Forelimb muscle (tissue), 1 donor: ENCODE data around the gene CORO1A. TPM values are rescaled to one million over a fixed set of nuclear protein-coding genes. Genes with fewer than 3 reads are reported as not detected.
A peak's percentile ranks its signal among the peaks of the same experiment; 100 is the strongest.
"Not testable (repeated sequence)": the region's sequence is repeated elsewhere in the genome, so short reads cannot be mapped to it uniquely, and the experiment has no call there.

Source experiments
- DNase-seq: peaks from one replicate; pipeline ENCODE4 v3.0.0-alpha.2; 2013; ENCODE audit warnings: low read depth
- polyA plus RNA-seq: library from polyadenylated mRNA; unstranded; fragments of 120-200 nt; gene quantifications from one replicate; pipeline ENCODE4 v1.2.1, GENCODE V29; 2013; ENCODE audit not compliant: insufficient read length

The CORO1A gene
- 13.1 TPM for polyA plus RNA-seq

- peak; percentile 52 for DNase-seq
These were observed at the start of gene CORO1A for GRCh38 chr16:30183233-30184095. Gene CORO1A, plus strand, starts transcription at chr16:30183602. Its CDS starts 1,608 bp downstream, at chr16:30185210.

GRCh38 chr16:30136971-30137605 lies 46.3 kb upstream of the CORO1A start:
- no peak for DNase-seq

- DNase-seq = no peak
These were observed 45.5 kb upstream of the CORO1A start for GRCh38 chr16:30137897-30138296.

GRCh38 chr16:30139583-30140481 lies 43.6 kb upstream of the CORO1A start:
- no peak for DNase-seq

- no peak for DNase-seq
These were observed 41.7 kb upstream of the CORO1A start for GRCh38 chr16:30141750-30142149.

- DNase-seq = no peak
These were observed 40.6 kb upstream of the CORO1A start for GRCh38 chr16:30142672-30143346.

- no peak for DNase-seq
These were observed 40.1 kb upstream of the CORO1A start for GRCh38 chr16:30143347-30143702.

GRCh38 chr16:30144017-30144416 lies 39.4 kb upstream of the CORO1A start:
- DNase-seq = no peak

- no peak for DNase-seq
These were observed 38.5 kb upstream of the CORO1A start for GRCh38 chr16:30144917-30145316.

GRCh38 chr16:30145657-30146056 lies 37.7 kb upstream of the CORO1A start:
- no peak for DNase-seq

GRCh38 chr16:30147843-30148510 lies 35.4 kb upstream of the CORO1A start:
- no peak for DNase-seq

- DNase-seq = no peak
These were observed 34.0 kb upstream of the CORO1A start for GRCh38 chr16:30149250-30149930.

- no peak for DNase-seq
These were observed 32.3 kb upstream of the CORO1A start for GRCh38 chr16:30151091-30151490.

GRCh38 chr16:30152517-30152916 lies 30.9 kb upstream of the CORO1A start:
- DNase-seq = no peak

GRCh38 chr16:30155188-30155587 lies 28.2 kb upstream of the CORO1A start:
- no peak for DNase-seq

- DNase-seq = no peak
These were observed 26.2 kb upstream of the CORO1A start for GRCh38 chr16:30157214-30157613.

GRCh38 chr16:30163538-30163937 lies 19.9 kb upstream of the CORO1A start:
- DNase-seq = no peak

- no peak for DNase-seq
These were observed 17.1 kb upstream of the CORO1A start for GRCh38 chr16:30166202-30166902.

GRCh38 chr16:30168746-30169145 lies 14.7 kb upstream of the CORO1A start:
- DNase-seq = not testable (repeated sequence)

- DNase-seq = not testable (repeated sequence)
These were observed 14.0 kb upstream of the CORO1A start for GRCh38 chr16:30169416-30169815.
